ENCODE data around the gene ZNF423. TPM values are rescaled to one million over a fixed set of nuclear protein-coding genes. Genes with fewer than 3 reads are reported as not detected.

The ZNF423 gene
- total and polyA plus RNA-seq, 12 donors, result 1.7 to 10.6 (median 5.5) TPM

- no peaks in the 10 kb centered on the region for H3K4me1 ChIP-seq (replicated peaks in 1 of 2)
- H3K4me3 ChIP-seq, result no peak overlapping the region
- intact Hi-C loops (cut with DNase I), result no loop called here
- H3K36me3 ChIP-seq (replicated peaks in 1 of 2), result no peaks in the 10 kb centered on the region
- no peaks in the 10 kb centered on the region for H3K9me3 ChIP-seq (replicated peaks in 1 of 3)
- 91 to 98% (median 93%) methylated on average over 11 to 15 of the region's 15 CpGs for WGBS, 4 donors
- no peak for DNase-seq
- TF ChIP-seq POLR2A (IDR thresholded peaks at IDR 0.05), result no peak
- no peak for TF ChIP-seq CTCF (IDR thresholded peaks at IDR 0.05)
- no peak overlapping the region for H3K27ac ChIP-seq
- no peaks in the 10 kb centered on the region for H3K27me3 ChIP-seq
These were observed 323.0 kb downstream of the ZNF423 start for GRCh38 chr16:49532873-49533272.

- H3K36me3 ChIP-seq (replicated peaks in 1 of 2), result no peaks in the 10 kb centered on the region
- no peaks in the 10 kb centered on the region for H3K27me3 ChIP-seq
- TF ChIP-seq POLR2A (IDR thresholded peaks at IDR 0.05), result no peak
- TF ChIP-seq CTCF (IDR thresholded peaks at IDR 0.05), result no peak
- H3K9me3 ChIP-seq (replicated peaks in 1 of 3), result no peaks in the 10 kb centered on the region
- intact Hi-C loops (cut with DNase I), result no loop called here
- no peak overlapping the region for H3K4me3 ChIP-seq
- H3K27ac ChIP-seq, result no peak overlapping the region
- peak in 1 of 7 donors; percentile 81 for DNase-seq
- WGBS, 4 donors, result 76 to 80% (median 78%) methylated on average over 21 to 22 of the region's 22 CpGs
- no peaks in the 10 kb centered on the region for H3K4me1 ChIP-seq (replicated peaks in 1 of 2)
These were observed 323.7 kb downstream of the ZNF423 start for GRCh38 chr16:49531931-49532840.

- 78 to 88% (median 84%) methylated on average over 3 of the region's 3 CpGs for WGBS, 4 donors
- Histone ChIP-seq H3K36me3 (replicated peaks in 1 of 2) (no peaks in the 10 kb centered on the region), H3K9me3 (replicated peaks in 1 of 3) (no peaks in the 10 kb centered on the region), H3K27ac (no peak overlapping the region), H3K27me3 (no peaks in the 10 kb centered on the region), H3K4me3 (no peak overlapping the region), H3K4me1 (replicated peaks in 1 of 2) (no peaks in the 10 kb centered on the region)
- TF ChIP-seq CTCF (IDR thresholded peaks at IDR 0.05) (no peak), POLR2A (IDR thresholded peaks at IDR 0.05) (no peak)
- no peak for DNase-seq
- intact Hi-C loops (cut with DNase I), result no loop called here
These were observed 324.5 kb downstream of the ZNF423 start for GRCh38 chr16:49531425-49531824.

GRCh38 chr16:49530427-49530970, 325.4 kb downstream of the ZNF423 start:
- Histone ChIP-seq H3K4me1 (replicated peaks in 1 of 2) (no peaks in the 10 kb centered on the region), H3K27me3 (no peaks in the 10 kb centered on the region), H3K27ac (no peak overlapping the region), H3K9me3 (replicated peaks in 1 of 3) (no peaks in the 10 kb centered on the region), H3K4me3 (no peak overlapping the region), H3K36me3 (replicated peaks in 1 of 2) (no peaks in the 10 kb centered on the region)
- no peak for TF ChIP-seq CTCF (IDR thresholded peaks at IDR 0.05)
- TF ChIP-seq POLR2A (IDR thresholded peaks at IDR 0.05), result no peak
- 56 to 74% (median 65%) methylated on average over 11 of the region's 11 CpGs for WGBS, 4 donors
- DNase-seq, result no peak
- intact Hi-C loops (cut with DNase I), result no loop called here
